Stimulated activated CD8-positive, alpha-beta memory T cell treated with anti-CD3 and anti-CD28 coated beads, Interleukin-12 subunit alpha, Interleukin-12 subunit beta, amount 100 ng/mL, for 24 hours (primary cell): ENCODE data around the gene RBMS3.
"Not testable (repeated sequence)": the region's sequence is repeated elsewhere in the genome, so short reads cannot be mapped to it uniquely, and the experiment has no call there.

Source experiments
- DNase-seq: peaks from one replicate; pipeline ENCODE4 v3.0.0-alpha.2; 2020; ENCODE audit errors: extremely low read depth

The RBMS3 gene

DNA sequence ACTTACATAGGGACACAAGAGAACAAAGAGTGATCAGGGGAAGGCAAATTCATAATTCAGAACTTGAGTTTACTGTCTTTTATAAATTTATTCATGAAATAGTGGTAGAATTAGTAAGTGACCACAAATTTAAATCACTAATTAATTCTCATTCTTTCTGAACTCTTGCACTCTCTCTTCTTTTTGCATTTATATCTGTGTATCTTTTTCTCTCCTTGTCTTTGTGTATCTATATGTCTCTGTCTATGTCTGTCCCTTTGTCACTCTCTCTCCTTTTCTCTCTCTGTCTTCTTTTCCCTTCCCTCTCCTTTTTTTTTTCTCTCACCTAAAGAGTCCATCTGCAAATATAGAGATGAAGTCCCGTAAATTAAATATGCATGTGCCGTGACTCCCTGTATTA lies 31.5 kb downstream of the RBMS3 start:
- DNase-seq: no peak

DNA sequence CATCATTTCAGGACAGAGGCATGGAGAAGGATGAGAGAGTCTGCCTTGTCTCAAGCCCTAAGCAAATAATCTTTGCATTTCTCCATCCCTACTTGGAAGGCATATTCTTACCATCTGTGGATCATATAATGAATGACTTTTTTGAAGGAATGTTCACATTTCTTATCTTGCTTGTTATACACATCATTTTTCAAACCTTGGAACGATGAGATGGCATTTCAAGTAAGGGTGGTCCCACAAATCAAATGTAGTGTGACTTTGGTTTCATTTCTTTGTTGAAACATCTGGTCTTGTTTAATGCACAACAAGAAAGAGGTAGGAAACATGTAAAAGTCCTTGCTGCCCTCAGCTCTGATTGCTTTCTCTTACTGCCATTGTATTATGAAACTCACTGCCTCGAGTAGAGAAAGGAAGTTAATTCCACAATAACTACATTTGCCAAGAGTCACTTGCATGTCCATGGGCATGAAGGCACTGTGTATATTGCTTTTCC lies 32.1 kb downstream of the RBMS3 start:
- no peak for DNase-seq

DNA sequence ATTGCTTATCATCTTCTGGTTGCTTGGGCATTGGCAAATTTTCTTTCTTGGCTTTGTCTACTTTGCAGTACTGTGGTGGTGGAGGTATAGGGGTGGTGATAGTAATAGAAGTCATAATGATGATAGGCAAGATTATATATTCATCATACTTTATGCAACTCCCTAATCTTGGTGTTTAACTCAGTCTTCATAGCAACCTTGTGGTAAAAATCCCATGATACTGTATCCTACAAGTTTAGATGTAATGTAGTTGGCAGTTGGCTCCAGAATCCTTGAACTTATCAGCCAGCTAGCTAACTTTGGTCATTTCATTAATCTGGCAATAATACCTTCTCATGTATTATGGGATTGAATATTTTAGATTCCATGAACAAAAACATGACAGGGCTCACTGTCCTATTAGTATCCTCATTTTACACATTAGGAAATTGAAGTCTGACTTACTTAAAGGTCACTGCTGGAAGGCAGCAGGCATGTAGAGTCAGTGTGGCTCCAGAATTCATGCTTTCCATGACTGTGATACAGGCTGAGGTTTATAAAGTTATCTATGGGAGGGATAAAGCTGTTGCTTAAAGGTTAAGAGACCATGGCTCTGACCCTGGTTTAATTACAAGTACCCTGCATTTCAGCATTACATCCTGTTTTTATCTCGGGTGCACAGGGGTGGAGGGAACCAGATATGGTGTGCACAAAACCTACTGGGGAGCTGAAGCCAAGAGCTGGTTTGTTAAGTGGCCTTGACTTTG lies 33.3 kb downstream of the RBMS3 start:
- no peak for DNase-seq

DNA sequence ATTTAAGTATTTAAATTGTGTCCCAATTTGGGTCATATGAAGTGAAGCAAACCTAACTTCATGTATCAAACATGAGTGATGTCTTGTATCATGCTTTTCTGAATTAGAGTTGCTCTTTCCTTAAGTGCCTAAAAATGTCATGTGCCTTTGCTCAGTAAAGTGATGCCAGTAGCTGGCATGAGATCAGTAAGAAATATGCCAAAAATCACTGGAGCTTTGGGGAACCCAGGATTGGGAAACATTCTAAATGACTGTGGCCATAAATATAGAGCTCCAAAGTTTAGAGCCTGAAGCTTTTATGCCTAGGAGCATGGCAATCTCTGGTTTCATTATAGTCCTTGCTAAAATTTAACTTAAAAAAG lies 33.8 kb downstream of the RBMS3 start:
- DNase-seq: no peak

DNA sequence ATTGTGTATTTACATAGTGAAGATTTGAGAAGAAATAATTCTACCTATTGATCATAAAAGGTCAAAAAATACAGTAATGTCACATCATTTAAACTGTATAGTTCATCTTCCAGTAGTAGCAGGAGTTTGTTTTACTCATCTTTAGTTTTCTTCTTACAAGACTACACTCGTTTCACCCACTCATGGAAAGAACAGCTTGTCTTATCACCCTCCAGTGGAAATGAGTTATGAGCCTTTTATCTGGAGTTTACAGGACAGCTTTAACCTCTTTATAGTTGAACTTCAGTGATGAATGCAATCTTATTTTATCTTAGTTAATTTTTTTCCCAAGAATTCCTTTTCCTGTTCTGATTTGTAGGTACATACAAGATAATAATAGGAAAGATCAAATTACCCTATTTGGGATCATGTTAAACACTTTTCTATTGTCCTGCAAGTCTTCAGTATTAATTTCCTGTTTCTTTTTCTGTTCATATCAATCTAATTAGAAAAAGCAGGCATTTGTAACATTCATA lies 36.8 kb downstream of the RBMS3 start:
- DNase-seq: no peak

DNA sequence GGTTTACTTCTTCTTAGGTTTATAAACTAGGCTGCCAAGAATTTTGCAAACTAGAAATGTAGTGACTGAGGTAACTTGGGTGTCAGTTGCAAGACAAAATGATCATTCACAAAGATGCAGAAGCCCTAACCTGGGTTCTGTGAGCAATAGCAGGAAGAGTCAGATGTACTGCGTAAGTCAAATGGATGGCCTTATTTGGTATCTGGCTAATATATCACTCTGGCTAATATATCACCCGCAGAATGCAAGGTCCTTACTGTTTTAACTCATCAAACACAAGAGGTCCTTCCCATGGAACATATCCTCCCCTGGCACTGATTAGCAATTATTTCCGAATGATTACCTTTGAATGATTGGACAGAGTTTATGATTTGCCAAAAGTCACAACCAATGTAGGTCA lies 37.4 kb downstream of the RBMS3 start:
- DNase-seq: no peak

DNA sequence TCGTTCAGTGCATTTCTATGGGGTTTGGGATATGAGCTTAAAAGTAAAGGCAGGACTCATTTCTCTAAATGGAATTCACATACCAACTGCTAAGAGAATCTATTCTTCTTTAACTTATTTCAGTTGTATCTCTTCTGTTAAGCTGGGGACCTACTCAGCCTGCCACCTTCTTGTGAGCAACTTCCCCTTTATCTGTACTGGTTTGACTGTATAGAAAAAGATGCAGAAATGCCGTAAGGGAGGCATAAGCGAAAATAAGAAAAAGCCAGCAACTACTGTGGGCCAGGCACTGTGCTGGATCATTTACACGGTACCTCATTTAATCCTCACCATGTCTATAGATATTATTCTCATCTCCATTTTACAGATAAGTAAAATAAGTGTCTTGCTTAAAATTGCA lies 38.4 kb downstream of the RBMS3 start:
- no peak for DNase-seq

DNA sequence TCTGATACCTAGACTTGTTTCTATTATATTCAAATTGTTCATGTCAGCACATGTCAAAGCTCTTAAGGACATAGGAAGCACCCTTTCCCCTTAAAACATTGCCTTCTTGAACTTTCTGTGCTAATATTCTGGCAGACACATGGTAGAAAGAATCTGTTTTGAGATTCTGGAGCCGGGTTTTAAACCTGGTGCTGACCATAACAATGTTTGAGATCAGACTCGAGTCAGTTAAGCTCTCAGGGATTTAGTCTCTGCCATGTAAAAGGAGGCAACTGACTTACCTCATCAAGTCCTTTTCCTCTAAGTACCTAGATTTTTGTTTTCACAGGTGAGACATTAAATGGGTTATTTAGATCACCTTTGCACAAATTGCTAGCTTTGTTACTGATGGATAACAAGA lies 38.9 kb downstream of the RBMS3 start:
- no peak for DNase-seq

DNA sequence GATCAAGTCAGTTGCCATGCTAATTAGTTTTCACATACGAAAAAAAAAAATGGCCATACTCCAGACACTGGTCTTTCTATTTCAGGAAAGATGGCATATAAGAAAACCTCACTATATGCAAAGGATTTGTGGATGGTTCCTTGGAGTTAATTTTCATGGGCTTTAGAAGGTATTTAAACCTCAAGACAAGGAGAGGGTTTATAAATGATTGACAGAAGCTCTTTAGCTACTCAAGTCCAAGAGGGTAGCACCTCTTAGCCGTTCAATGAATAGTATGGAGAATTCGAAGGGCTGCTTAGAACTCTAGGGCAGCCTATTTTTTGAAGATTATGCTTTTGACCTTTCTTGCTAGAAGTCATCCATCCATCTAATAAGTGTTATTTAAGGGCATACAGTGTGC lies 41.7 kb downstream of the RBMS3 start:
- no peak for DNase-seq

DNA sequence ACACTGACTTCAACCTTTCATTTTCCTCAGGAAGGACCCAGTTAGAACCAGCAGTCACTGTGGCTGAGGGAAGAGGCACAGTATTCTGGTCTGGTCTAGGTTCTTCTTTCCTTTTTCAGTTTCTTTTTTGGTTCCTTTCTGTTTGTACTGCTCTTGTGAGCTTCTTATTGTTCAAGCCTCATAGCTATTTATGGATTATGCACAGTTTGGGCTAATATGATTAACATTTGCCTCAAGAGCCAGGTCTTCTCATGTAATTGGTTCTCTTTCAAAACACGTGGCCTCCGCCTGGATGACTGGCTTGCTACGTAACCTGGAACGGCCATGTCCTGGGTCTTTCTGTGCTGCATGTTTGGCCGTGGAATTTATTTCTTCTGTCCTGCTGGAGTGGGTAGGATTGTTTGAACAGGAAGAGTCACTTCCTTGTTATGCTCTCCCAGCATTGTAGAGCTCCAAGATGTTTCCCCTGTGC lies 43.3 kb downstream of the RBMS3 start:
- no peak for DNase-seq

DNA sequence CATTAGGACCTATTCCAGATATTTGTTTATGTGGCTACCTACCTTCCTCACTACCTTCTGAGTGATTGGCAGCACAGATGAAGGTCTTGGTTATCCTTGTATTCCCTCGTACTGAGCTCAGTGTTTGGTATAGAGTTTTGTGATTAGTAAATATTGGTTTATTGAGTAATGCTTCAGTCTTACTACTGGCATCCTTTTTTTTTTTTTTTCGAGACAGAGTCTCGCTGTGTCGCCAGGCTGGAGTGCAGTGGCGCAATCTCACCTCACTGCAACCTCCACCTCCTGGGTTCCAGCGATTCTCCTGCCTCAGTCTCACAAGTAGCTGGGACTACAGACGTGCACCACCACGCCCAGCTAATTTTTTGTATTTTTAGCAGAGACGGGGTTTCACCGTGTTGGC lies 45.7 kb downstream of the RBMS3 start:
- not testable (repeated sequence) for DNase-seq

DNA sequence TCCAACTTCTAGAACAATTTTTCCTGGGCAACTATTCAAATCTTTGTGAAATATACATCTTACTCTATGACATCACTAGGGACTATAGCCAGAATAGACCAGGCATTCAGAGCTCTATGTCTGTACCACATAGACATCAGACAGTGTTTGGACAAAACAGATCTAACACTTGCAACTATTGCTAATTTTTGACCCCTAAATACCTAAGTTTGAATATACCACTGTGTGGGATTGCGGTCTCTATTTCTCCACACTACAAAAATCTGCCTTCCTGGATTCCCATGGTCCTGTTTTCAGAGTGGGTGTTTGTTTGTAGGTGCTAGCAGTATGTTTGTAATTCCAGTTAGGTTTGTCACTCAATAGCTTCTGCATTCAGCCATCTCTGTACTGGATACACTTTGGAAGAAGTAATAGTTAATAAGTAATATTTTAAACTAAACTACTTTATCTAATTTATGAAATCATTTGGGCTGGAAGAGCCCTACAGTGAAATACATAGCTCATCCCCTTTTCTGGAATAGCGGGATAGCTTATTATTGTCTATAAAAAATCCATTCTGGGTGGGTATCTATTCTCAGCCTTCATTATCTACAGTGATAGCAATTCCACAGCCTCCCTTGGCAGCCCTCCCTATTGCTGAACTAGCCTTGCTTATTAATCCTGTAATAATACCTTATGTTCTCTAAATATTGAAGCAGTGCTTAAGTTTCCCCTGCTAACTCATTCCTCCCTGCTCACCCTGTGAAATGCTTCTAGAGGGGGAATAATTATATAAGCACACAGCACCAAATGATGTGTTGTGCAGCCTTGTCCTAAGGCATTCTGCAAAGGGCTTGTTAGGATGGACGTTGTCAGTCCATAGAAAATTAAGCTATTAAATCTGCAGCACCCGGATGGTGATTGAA lies 49.4 kb downstream of the RBMS3 start:
- no peak for DNase-seq

DNA sequence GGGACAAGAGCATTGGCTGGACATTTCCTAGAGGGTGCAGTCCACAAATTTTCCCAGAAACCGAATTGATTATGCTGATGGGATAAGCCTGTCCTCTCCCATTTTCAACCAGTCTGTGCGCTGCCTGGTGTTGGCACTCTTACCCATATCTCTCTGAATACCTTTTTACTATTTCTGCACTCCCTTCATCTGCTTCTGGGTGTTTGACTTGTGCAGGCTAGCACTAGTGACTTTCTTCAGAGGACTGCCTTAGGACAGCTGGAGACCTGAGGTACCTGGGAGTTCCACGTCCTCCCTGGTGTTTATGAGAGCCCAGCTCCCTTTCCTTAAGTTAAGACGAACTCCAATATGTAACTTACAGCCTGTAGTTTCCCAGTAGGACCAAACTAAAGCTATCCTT lies 50.2 kb downstream of the RBMS3 start:
- no peak for DNase-seq

DNA sequence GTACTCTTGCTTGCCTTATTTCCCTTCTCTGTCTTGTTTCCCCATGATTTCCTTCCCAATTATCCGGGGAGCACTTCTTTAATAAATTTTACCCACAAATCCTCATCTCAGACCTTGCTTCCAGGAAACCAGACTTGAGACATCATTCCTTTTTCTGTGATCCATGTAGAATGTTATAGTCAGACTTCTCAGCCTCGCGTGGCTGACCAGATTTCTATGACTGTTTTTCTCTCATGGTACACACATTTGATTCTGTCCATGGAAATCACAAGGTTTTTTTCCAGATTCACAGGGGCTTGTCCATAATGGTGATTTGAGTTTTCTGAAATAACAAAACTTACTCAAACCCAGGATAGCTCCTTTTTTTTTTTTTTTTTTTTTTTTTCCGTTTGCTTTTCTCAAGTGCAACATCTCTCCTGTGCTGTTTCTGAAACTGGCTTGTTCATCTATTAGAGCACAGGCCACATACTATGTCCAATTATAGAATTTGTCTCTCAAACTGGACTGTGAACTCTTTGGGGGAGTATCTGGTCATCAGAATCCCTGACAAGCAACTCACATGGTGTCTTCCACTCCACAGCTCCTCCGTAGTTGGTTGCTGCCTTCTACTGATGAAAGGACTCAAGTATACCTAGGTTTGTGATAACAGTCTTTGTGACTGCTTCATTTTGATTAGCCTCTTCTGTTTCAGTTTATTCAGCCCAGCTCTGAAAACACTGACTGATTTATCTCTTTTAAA lies 50.8 kb downstream of the RBMS3 start:
- no peak for DNase-seq

DNA sequence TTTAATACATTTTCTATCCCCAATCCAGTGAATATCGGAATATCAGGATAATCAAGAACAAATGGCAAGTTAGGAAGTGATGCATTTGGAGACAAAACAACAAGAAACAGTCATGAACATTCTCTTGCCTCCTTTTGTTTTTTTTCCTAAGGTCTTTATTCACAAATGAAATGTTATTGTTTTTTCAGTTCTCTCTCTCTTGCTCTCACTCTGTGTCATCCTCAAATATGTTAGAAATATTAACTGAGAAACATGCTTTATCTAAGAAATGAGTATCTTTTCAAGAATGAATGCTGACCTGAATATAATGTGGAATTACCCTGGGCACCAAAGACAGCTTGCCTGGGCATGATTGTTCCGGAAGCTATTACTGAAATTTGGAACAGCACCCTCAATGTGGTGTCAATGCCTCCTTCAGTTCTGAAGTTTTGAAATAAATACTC lies 51.3 kb downstream of the RBMS3 start:
- no peak for DNase-seq

DNA sequence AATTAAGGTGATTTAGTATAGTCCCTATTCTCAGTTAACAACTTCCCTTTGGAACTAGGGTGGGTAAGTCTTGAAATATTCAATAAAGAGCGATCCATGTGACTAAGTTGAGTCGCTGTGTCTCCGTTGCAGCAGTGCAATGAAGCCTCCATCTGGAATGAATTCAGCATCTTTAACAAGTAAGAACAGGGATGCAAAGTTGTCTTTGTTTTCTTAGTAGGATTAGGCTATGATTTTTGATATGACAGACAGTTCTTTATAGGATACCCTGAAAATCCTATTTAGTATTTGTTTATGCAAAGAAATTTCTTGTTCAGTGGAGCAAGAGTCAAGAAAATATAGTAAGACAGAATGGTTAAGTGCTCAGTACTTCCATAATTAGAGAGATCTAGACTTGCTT lies 52.7 kb downstream of the RBMS3 start:
- no peak for DNase-seq

DNA sequence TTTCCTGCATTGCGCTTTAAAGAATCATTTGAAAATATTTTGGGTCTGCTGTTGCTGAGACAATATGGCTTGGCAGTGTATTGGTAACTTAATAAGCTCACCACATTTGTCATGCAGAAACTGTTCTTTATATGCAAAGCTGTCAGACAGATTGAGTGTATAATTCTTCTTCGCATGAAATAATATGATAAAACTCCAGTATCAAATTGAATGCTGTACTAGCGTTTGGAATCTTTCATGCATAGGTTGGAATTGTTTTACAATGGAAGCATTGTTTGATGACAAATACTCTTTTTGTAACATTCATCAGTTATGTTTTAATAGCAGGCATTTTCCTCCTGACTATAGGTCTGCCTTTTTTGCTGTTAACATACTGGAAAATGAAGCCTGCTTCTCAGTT lies 53.8 kb downstream of the RBMS3 start:
- DNase-seq: no peak

DNA sequence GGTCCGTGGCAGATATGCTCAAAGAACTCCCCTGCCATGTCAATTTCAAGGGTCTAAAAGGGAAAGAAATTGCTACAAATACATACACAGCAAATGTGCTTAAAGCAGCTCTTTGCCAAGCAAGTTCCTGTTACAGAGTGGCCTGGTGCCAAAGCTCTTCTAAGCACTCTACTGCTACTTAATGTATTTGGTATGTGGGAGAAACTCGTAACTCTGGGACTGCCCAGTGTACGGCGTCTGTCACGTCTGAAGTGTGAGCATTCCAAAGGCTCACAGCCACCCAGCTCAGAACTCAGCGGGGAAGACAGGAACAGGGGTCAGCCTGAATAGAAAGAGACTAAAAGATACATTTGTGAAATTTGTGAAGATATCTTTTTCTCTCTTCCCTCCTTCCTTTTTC lies 54.6 kb downstream of the RBMS3 start:
- DNase-seq: no peak

DNA sequence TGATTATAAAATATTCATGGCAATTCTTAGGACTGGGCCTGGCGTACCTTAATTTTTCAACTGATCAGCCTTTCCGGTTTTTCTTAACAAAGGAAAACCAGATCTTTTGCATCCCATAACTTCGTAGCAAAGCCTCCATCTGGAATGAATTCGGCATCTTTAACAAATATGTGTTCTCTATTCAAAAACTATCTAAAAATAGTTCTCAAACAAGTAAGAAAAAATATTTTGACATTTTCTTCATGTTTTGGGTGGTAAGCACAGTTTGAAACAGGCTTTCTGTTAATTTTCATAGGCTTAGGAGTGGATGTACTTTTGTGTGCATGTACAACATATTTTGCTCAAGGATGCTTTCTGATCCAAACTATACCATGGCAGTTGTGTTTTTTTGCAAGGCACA lies 55.1 kb downstream of the RBMS3 start:
- DNase-seq: no peak

DNA sequence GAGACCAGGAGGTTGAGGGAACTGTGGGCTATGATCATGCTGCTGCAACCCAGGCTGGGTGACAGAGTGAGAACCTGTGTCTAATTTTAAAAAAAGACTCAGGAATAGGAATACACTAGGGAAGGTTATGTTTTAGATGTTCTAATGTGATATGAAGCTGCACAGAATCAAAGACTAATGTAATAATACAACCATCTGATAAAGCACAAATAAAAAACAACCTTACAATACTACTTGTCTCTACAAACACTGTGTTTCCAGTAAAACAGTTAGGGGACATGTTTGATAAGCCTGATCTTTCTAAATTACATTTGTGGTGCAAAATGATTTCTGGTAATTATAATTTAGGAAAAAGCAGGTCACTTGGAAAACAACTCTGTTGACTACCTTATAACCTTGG lies 56.7 kb downstream of the RBMS3 start:
- no peak for DNase-seq

DNA sequence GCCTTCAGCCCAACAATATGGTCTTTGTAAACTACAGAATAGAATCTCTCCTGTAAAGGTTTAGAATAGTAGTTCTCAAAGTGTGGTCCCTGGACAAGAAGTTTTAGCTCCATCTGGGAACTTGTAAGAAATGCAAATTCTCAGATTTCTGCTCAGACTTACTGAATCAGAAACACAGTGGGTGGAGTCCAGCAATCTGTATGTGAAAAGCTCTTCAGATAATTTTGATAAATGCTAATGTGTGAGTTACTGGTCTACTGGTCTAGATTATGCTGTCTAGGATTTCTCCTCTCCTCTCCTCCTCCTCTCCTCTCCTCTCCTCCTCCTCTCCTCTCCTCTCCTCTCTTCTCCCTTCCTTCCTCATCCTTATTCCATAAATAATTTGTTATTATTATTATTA lies 57.5 kb downstream of the RBMS3 start:
- DNase-seq: no peak
